Stimulated activated CD8-positive, alpha-beta memory T cell treated with anti-CD3 and anti-CD28 coated beads, Interleukin-4, amount 100 ng/mL, for 24 hours (primary cell): ENCODE results near the gene RAPGEF5.

Experiments
- DNase-seq: peaks from one replicate; pipeline ENCODE4 v3.0.0-alpha.2; 2020; ENCODE audit warnings: low read depth

The RAPGEF5 gene

GRCh38 chr7:22346383-22347107, 10.4 kb downstream of the RAPGEF5 start:
- DNase-seq: no peak

DNA sequence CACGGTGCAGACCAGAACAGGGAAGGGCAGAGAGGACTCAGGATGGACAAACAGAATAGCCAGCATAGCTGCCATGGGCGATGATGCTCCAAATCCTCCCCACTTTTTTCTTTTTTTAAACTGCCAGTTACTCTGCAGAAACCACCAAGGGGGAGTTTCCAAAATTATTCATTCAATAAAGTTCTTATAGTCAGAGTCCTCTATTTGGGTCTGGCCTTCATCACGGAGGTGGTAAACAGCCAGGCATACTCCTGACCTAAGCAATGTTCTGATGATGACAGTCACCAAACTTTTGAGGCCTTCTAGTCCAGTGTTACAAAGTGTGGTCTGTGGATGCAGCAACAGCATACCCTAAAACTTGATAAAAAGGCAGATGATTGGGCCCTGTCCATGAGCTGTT, 12.3 kb downstream of the RAPGEF5 start:
- DNase-seq: no peak

- no peak for DNase-seq
Measured at GRCh38 chr7:22343612-22344011, 13.3 kb downstream of the RAPGEF5 start.

DNA sequence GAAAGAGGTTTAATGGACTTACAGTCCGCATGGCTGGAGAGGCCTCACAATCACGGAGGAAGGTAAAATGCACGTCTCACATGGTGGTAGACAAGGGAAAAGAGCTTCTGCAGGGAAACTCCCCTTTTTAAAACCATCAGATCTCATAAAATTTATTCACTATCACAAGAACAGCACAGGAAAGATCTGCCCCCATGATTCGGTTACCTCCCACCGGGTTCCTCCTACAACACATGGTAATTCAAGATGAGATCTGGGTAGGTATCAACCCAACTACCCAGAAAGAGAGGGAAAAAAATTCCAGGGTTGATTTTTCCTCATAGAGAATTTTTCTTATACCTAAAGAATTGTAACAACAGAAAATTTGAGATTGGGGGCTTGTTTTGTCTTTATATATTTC, 13.9 kb downstream of the RAPGEF5 start:
- no peak for DNase-seq

GRCh38 chr7:22339725-22340390, 17.1 kb downstream of the RAPGEF5 start:
- DNase-seq: no peak

DNA sequence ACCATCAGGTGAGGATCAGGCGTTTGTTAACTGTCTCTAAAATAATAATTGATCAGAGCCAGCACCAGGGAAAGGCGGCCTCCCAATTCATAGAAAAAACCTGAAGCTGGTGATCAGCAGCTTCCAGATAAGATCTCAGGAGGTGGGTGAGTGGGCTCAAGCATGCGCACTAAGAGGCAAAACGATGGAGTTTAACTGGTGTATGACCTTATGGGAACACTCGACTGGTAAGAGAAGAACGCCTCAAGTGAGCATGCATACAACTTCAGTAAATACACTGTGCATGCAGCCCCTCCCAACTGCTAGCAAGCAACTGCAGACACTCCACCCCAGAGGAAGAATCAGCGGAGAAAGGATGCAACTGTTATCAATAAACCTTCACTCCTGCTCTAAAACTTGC, 18.1 kb downstream of the RAPGEF5 start:
- DNase-seq: no peak

DNA sequence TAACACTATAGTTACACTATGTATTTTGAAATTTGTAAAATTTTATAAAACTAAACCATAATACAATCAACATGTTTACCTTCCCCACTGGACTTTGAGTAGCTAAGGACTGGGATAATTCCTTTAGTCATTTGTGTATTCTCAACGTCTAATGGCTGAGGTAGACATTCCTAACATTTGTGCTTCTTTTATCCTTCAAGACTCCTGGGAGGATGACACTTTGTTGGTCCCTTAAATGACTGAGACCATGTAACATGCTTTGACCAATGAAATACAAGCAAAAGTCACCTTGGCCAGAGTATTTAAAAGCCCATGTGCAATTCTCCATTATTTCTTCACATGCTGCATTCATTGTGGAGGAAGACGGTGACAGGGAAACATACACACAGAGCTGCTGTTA, 18.5 kb downstream of the RAPGEF5 start:
- DNase-seq: no peak

DNA sequence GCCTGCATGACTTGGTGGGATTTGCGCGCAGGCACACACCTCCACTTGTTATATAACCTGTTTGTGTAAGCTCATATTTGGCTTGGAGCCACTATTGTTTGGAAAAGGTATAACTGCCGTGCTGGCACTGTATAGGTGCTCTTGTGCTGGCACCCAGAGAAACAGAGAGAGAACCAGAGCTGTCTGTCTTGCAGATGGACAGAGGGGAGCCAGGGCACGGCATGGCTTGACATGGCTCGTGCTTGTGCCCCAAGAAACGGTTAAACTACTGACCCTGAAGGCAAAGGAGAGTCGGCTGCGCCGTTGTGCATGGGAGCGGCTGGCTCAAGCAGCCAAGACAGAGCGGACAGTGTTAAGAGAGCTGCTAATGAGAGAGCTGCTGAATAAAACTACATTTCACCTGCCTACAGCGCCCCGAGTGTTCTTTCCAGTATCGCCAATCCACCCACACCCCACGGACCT, 23.2 kb downstream of the RAPGEF5 start:
- no peak for DNase-seq

GRCh38 chr7:22332461-22332870, 24.5 kb downstream of the RAPGEF5 start:
- DNase-seq: no peak

- DNase-seq: no peak
Measured at GRCh38 chr7:22331704-22332103, 25.2 kb downstream of the RAPGEF5 start.

DNA sequence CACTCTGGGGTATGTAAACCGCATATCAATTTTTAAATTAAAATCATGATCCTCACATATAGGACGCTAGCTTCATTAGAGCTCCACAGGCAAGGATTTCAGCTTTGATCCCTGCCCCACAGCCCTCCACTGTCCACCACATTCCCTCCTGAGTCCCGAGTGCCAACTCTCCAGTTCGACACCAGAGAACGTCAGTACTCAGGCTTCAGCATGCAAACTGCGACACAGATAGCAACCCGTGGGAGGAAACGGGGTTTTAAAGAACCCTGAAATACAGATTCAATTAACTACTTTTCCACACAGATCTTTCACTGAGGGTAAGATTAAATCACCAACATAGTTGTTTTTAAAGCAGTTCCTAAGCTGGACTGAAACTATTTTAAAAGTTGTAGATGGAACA, 26.1 kb downstream of the RAPGEF5 start:
- DNase-seq: no peak

- DNase-seq: no peak
Measured at GRCh38 chr7:22329816-22330524, 27.0 kb downstream of the RAPGEF5 start.

GRCh38 chr7:22326181-22326580, 30.8 kb downstream of the RAPGEF5 start:
- DNase-seq: no peak

- DNase-seq: no peak
Measured at GRCh38 chr7:22325671-22326070, 31.3 kb downstream of the RAPGEF5 start.

DNA sequence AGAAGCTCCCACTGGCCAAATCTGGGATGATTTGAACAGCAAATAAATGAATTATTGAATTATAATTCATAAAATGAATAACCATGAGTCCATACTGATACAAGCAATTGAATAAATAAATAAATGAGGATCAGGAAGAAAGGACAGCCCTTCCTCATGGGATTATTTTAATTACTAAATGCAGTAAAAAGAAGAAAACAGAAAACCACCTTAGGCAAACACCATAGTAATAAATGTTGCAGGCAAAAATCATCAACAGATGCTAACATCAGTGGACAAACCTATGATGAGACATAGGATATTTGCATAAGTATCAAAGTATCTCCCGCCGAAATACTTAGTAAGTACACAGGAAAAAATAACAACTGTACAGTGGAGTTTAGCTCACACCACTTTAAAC, 33.2 kb downstream of the RAPGEF5 start:
- no peak for DNase-seq

- no peak for DNase-seq
Measured at GRCh38 chr7:22320416-22320815, 36.5 kb downstream of the RAPGEF5 start.

GRCh38 chr7:22319424-22320403, 37.2 kb downstream of the RAPGEF5 start:
- no peak for DNase-seq

GRCh38 chr7:22318376-22318775, 38.6 kb downstream of the RAPGEF5 start:
- DNase-seq: no peak

DNA sequence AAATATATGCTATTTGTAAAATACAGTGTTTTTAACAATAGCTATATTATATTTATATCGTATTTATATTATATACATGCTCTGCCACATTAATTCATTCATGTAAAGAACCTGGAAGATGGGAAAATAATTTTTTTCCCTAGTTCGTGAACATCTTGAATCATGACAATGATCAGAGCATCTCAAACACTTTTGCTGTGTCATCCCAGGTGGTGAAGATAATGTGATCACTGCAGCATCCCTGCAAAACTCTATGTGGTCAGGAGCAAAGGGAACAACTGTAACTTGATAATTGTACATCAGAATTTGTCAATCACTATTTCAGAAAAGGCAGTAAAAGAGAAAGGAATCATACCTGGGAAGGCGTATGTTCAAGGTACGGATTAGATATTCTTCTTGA, 39.3 kb downstream of the RAPGEF5 start:
- DNase-seq: no peak

GRCh38 chr7:22316914-22317313, 40.0 kb downstream of the RAPGEF5 start:
- DNase-seq: no peak

GRCh38 chr7:22307816-22308215, 49.1 kb downstream of the RAPGEF5 start:
- no peak for DNase-seq

GRCh38 chr7:22305706-22306105, 51.2 kb downstream of the RAPGEF5 start:
- no peak for DNase-seq
